ENCODE results near the gene SIT1. TPM values are rescaled to one million over a fixed set of nuclear protein-coding genes. Genes with fewer than 3 reads are reported as not detected.
A peak's percentile ranks its signal among the peaks of the same experiment; 100 is the strongest.

The SIT1 gene
- total RNA-seq, 1 donor: 0.36 TPM

- peaks cover 55% of the 10 kb centered on the region for H3K4me1 ChIP-seq (ENCODE audit: insufficient read depth, low read length)
- peaks cover 81% of the 10 kb centered on the region for H4K20me1 ChIP-seq (ENCODE audit: insufficient read depth, low read length)
- H3K79me2 ChIP-seq (ENCODE audit: insufficient read depth, low read length): peaks cover 52% of the 10 kb centered on the region
- no peaks in the 10 kb centered on the region for H3K9me3 ChIP-seq (ENCODE audit: low read depth, low read length)
- peak overlapping the region; percentile 83 for H3K27ac ChIP-seq (ENCODE audit: low read depth, low read length)
- H3K4me3 ChIP-seq (ENCODE audit: insufficient read depth, low read length): peak overlapping the region; percentile 93
- DNase-seq (ENCODE audit: insufficient read length, low spot score, missing footprints): peak; percentile 93
- H3K27me3 ChIP-seq (ENCODE audit: insufficient read depth, low read length): no peaks in the 10 kb centered on the region
- peaks cover 71% of the 10 kb centered on the region for H3K36me3 ChIP-seq (ENCODE audit: insufficient read depth, low read length)
- no peak for TF ChIP-seq CTCF (IDR thresholded peaks at IDR 0.05; ENCODE audit: extremely low read depth, low read depth, low read length)
- peak overlapping the region; percentile 100 for H3K4me2 ChIP-seq (ENCODE audit: insufficient read depth, low read length)
- no peak overlapping the region for H2AFZ ChIP-seq (ENCODE audit: low read length)
These were observed 35.8 kb upstream of the SIT1 start for GRCh38 chr9:35686222-35687203.

- Histone ChIP-seq H3K27ac (ENCODE audit: low read depth, low read length) (peak overlapping the region; percentile 33), H3K4me3 (ENCODE audit: insufficient read depth, low read length) (peak overlapping the region; percentile 27), H3K4me2 (ENCODE audit: insufficient read depth, low read length) (peak overlapping the region; percentile 1), H3K79me2 (ENCODE audit: insufficient read depth, low read length) (peaks cover 52% of the 10 kb centered on the region), H3K36me3 (ENCODE audit: insufficient read depth, low read length) (peaks cover 75% of the 10 kb centered on the region), H3K4me1 (ENCODE audit: insufficient read depth, low read length) (peaks cover 56% of the 10 kb centered on the region), H3K9me3 (ENCODE audit: low read depth, low read length) (no peaks in the 10 kb centered on the region), H2AFZ (ENCODE audit: low read length) (no peak overlapping the region), H4K20me1 (ENCODE audit: insufficient read depth, low read length) (peaks cover 90% of the 10 kb centered on the region), H3K27me3 (ENCODE audit: insufficient read depth, low read length) (no peaks in the 10 kb centered on the region)
- TF ChIP-seq CTCF (IDR thresholded peaks at IDR 0.05; ENCODE audit: extremely low read depth, low read depth, low read length): no peak
- peak; percentile 17 for DNase-seq (ENCODE audit: insufficient read length, low spot score, missing footprints)
These were observed 34.8 kb upstream of the SIT1 start for GRCh38 chr9:35685506-35685905.

GRCh38 chr9:35684921-35685320 is 34.2 kb upstream of the SIT1 start:
- Histone ChIP-seq H4K20me1 (ENCODE audit: insufficient read depth, low read length) (peaks cover 91% of the 10 kb centered on the region), H3K4me1 (ENCODE audit: insufficient read depth, low read length) (peaks cover 56% of the 10 kb centered on the region)

More at GRCh38 chr9:35684921-35685320, 34.2 kb upstream of the SIT1 start:
- TF ChIP-seq CTCF (IDR thresholded peaks at IDR 0.05; ENCODE audit: extremely low read depth, low read depth, low read length): no peak
- no peaks in the 10 kb centered on the region for H3K27me3 ChIP-seq (ENCODE audit: insufficient read depth, low read length)
- no peaks in the 10 kb centered on the region for H3K9me3 ChIP-seq (ENCODE audit: low read depth, low read length)
- H2AFZ ChIP-seq (ENCODE audit: low read length): no peak overlapping the region
- peaks cover 52% of the 10 kb centered on the region for H3K79me2 ChIP-seq (ENCODE audit: insufficient read depth, low read length)
- peak overlapping the region; percentile 1 for H3K4me3 ChIP-seq (ENCODE audit: insufficient read depth, low read length)
- peaks cover 75% of the 10 kb centered on the region for H3K36me3 ChIP-seq (ENCODE audit: insufficient read depth, low read length)
- peak; percentile 31 for DNase-seq (ENCODE audit: insufficient read length, low spot score, missing footprints)
- no peak overlapping the region for H3K27ac ChIP-seq (ENCODE audit: low read depth, low read length)
- peak overlapping the region; percentile 1 for H3K4me2 ChIP-seq (ENCODE audit: insufficient read depth, low read length)
